ENCODE data around the gene ABR. TPM values are rescaled to one million over a fixed set of nuclear protein-coding genes. Genes with fewer than 3 reads are reported as not detected.
"Not testable (repeated sequence)": the region's sequence is repeated elsewhere in the genome, so short reads cannot be mapped to it uniquely, and the experiment has no call there.

Gene ABR
- total RNA-seq, 1 donor from 2014 or later, result 59.7 TPM

DNA sequence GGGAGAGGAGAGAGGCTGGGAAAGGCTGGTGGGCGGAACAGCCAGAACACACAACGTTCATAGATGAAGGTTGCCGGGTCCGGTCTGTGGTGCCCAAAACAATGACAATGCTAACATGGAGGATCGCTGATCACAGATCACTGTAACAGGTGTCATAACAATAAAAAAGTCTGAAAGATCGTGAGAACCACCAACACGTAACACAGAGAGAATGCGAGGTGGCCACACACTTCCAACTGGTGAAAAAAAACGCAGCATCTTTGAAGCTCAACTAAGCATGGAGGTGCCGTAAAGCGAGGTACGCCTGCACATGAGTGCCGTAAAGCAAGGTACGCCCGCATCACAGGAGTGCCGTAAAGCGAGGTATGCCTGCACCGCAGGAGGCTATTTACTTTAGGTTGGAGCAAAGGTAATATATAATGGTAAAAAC, 42.3 kb downstream of the ABR start:
- TF ChIP-seq, protein P1, sequence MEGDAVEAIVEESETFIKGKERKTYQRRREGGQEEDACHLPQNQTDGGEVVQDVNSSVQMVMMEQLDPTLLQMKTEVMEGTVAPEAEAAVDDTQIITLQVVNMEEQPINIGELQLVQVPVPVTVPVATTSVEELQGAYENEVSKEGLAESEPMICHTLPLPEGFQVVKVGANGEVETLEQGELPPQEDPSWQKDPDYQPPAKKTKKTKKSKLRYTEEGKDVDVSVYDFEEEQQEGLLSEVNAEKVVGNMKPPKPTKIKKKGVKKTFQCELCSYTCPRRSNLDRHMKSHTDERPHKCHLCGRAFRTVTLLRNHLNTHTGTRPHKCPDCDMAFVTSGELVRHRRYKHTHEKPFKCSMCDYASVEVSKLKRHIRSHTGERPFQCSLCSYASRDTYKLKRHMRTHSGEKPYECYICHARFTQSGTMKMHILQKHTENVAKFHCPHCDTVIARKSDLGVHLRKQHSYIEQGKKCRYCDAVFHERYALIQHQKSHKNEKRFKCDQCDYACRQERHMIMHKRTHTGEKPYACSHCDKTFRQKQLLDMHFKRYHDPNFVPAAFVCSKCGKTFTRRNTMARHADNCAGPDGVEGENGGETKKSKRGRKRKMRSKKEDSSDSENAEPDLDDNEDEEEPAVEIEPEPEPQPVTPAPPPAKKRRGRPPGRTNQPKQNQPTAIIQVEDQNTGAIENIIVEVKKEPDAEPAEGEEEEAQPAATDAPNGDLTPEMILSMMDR (conservative IDR thresholded peaks at IDR 0.05), result no peak
- no peak overlapping the region for H3K27ac Mint-ChIP-seq (ENCODE audit: unreplicated experiment)
- H3K4me1 Mint-ChIP-seq, result peaks cover 21% of the 10 kb centered on the region
- no peaks in the 10 kb centered on the region for H3K9me3 Mint-ChIP-seq
- H3K4me3 Mint-ChIP-seq, result no peak overlapping the region
- no peaks in the 10 kb centered on the region for H3K27me3 Mint-ChIP-seq (ENCODE audit: low read depth)
- no peak for DNase-seq (ENCODE audit: low read depth, low spot score)
- no peaks in the 10 kb centered on the region for H3K36me3 Mint-ChIP-seq (ENCODE audit: low read depth)

DNA sequence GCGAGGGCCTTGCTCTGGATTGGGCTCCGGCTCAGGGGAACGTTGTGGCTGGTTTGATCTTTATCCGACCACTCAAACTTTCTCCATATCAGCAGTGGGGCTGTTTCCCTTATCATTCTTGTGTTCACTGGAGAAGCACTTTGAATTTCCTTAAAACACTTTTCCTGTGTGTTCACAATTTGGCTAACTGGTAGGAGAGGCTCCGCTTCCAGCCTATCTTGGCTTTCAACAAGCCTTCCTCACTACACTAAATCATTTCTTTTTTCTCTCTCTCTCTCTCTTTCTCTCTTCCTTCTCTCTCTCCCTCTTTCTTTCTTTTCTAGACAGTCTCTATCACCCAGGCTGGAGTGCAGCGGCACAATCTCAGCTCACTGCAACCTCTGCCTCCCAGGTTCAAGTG, 43.0 kb downstream of the ABR start:
- no peaks in the 10 kb centered on the region for H3K27me3 Mint-ChIP-seq (ENCODE audit: low read depth)
- H3K27ac Mint-ChIP-seq (ENCODE audit: unreplicated experiment), result no peak overlapping the region
- H3K9me3 Mint-ChIP-seq, result no peaks in the 10 kb centered on the region
- DNase-seq (ENCODE audit: low read depth, low spot score), result no peak
- H3K4me1 Mint-ChIP-seq, result peaks cover 19% of the 10 kb centered on the region
- TF ChIP-seq, protein P1 (conservative IDR thresholded peaks at IDR 0.05), result no peak
- no peaks in the 10 kb centered on the region for H3K36me3 Mint-ChIP-seq (ENCODE audit: low read depth)
- no peak overlapping the region for H3K4me3 Mint-ChIP-seq

DNA sequence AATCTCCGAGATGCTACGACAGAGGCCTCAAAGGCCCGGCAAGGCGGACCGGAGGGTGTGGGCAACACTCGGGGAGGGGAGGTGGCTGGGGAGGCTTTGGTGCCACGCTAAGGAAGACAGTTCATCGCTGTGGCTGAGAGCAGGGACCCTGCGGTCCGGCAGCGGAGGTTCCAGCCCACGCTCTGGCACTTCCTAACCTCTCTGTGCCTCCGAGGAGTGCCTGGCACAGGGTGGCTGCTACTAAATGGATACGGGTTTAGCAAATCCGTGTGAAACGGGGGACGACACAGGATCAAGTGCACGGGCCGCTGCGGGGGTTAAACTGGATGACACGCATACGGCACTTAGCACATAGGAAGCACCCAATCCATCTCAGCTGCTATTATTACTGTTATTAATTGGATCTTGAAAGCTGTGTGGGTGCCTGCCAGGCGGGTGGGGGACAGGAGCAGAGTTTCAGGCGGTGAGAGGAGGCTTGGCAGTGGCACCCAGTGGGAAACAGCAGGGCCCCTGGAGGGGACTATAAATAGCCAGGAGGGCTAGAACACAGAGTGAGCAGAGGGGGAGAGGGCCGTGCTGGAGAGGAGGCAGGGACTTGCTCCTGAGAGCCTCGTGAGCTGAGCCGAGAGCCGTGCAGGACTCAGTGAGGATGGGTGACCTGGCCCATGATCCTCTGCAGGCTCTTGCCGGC, 45.0 kb downstream of the ABR start:
- no peaks in the 10 kb centered on the region for H3K9me3 Mint-ChIP-seq
- H3K4me3 Mint-ChIP-seq, result peak overlapping the region; percentile 23
- H3K27me3 Mint-ChIP-seq (ENCODE audit: low read depth), result no peaks in the 10 kb centered on the region
- peaks cover 15% of the 10 kb centered on the region for H3K4me1 Mint-ChIP-seq
- no peak overlapping the region for H3K27ac Mint-ChIP-seq (ENCODE audit: unreplicated experiment)
- TF ChIP-seq, protein P1 (conservative IDR thresholded peaks at IDR 0.05), result no peak
- H3K36me3 Mint-ChIP-seq (ENCODE audit: low read depth), result no peaks in the 10 kb centered on the region
- no peak for DNase-seq (ENCODE audit: low read depth, low spot score)

DNA sequence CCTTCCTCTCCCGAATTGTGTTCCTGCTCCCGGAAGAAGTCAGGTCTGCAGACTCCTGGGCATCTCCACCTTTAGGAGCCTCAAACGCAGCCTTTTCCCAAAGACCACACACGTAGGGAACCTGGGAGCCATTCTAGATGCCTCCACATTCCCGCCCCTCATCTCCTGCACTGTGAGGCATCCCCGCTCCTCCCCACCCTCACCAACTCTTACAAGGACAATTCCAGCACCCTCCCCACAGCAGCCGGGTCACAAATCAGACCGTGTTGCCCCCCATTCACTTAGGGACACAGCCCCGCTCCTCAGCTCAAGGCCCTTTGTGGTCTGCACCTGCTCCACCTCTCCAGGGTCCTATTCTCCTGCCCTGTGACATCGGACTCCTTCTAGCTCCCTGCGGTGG, 49.6 kb downstream of the ABR start:
- no peak overlapping the region for H3K4me3 Mint-ChIP-seq
- no peaks in the 10 kb centered on the region for H3K4me1 Mint-ChIP-seq
- TF ChIP-seq, protein P1 (conservative IDR thresholded peaks at IDR 0.05), result no peak
- no peak overlapping the region for H3K27ac Mint-ChIP-seq (ENCODE audit: unreplicated experiment)
- DNase-seq (ENCODE audit: low read depth, low spot score), result no peak
- no peaks in the 10 kb centered on the region for H3K27me3 Mint-ChIP-seq (ENCODE audit: low read depth)
- peaks cover 3% of the 10 kb centered on the region for H3K36me3 Mint-ChIP-seq (ENCODE audit: low read depth)
- H3K9me3 Mint-ChIP-seq, result no peaks in the 10 kb centered on the region

DNA sequence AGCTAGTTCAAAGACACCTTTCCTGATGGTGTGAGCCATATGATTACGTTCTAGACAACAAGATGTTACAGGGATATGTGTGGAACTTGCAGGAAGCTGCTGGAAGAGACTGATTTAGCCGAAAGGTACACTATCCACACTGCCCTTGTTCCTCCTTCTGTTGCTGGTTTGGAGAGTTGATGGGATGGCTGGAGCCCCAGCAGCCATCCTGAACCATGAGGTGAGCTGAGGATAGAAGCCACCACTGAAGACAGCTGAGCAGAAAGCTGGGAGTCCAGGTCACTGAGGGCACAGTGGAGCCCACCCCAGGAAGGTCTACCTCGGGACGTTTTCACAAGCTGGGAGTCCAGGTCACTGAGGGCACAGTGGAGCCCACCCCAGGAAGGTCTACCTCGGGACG, 51.3 kb downstream of the ABR start:
- not testable (repeated sequence) for H3K9me3 Mint-ChIP-seq; H3K27ac Mint-ChIP-seq (ENCODE audit: unreplicated experiment); DNase-seq (ENCODE audit: low read depth, low spot score); H3K4me3 Mint-ChIP-seq; H3K36me3 Mint-ChIP-seq (ENCODE audit: low read depth); H3K27me3 Mint-ChIP-seq (ENCODE audit: low read depth); H3K4me1 Mint-ChIP-seq

DNA sequence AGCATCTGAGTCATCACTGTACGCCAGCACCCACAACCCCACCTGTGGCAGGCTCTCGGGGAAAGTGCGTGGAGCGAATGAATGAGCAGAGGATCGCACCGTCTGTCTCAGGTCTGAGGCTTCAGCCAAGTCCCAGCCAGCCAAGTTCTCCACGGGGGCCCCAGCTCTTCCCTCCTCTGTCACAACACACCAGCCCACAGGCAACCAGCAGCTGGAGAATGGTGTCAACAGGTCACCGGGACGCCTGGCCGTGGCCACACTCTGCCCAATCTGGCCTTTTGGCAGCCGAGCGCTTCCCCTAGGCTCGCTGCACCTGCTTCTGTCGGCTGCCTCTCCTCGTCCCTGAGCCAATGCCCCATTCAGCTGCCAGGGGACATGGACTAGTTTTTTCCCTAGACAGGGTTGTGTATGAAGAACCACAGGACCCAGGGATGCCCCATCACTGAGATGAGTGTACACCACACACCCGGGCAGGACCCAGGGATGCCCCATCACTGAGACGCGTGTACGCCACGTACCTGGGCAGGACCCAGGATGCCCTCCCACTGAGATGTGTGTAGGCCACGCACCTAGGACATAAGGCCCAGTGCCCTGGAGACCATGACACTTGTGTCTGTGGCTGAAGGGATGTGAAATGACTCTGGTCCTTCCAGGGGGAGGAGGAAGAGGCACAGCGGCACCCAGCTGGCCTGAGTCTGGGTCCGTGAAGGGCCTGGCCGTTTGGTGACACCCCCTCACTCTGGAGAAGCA, 52.8 kb downstream of the ABR start:
- peak overlapping the region; percentile 27 for H3K27ac Mint-ChIP-seq (ENCODE audit: unreplicated experiment)
- TF ChIP-seq, protein P1 (conservative IDR thresholded peaks at IDR 0.05), result no peak
- H3K36me3 Mint-ChIP-seq (ENCODE audit: low read depth), result peaks cover 3% of the 10 kb centered on the region
- no peaks in the 10 kb centered on the region for H3K9me3 Mint-ChIP-seq
- peaks cover 16% of the 10 kb centered on the region for H3K4me1 Mint-ChIP-seq
- H3K4me3 Mint-ChIP-seq, result no peak overlapping the region
- H3K27me3 Mint-ChIP-seq (ENCODE audit: low read depth), result no peaks in the 10 kb centered on the region
- DNase-seq (ENCODE audit: low read depth, low spot score), result no peak
